GM21390 (cell line): ENCODE measurements around the gene HAUS7.

ENCODE experiments used
- ATAC-seq: cut with Tn5 transposase; IDR thresholded peaks from one replicate; pipeline ENCODE4 v1.9.1; 2021; ENCODE audit not compliant: unreplicated experiment

Gene HAUS7

DNA sequence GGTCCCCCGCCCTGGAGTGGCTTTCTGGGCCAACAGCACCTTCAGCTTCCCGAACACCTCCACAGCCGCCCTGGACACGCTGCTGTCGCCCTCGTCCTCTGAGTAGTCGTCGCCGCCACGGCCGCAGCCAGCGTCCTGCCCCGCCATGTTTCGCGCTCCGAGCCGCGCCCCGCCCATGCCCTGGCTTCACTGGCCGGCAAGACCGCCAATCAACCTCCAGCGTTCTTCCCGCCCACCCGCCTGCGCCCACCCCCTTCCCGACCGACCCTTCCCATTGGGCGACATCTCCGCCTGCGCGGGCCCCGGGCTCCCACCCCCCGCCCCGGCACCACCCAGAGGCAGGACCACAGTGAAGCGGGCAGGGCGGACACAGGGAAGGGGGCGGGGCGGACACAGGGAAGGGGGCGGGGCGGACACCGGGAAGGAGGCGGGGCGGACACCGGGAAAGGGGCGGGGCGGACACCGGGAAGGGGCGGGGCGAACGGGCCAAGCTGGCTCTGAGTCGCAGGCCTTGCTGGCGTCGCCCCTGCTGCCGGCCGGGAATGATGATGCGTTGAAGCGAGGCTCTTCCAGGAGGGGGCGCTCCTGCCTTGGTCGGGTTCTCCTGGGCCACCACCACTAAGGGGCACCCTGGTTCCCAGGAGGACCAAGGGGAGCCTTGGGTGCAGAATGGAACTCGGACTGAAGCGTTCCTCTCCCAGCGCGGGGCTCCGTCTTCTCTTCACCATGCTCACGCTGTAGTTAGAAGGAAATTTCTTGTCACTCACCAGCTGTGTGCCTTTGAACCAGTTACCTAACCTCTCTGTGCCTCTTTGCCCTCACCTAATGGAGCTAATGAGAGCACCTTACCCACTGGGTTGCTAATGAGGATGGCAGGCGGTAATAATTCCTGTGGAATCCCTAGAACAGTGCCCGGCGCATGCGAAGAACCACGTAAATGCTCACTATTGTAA lies at the start of gene HAUS7:
Gene HAUS7, minus strand, starts transcription at position 166 of the 953 bp plus-strand sequence. Its CDS starts 19 bp downstream, at position 147.
- ATAC-seq, result peak; percentile 85

DNA sequence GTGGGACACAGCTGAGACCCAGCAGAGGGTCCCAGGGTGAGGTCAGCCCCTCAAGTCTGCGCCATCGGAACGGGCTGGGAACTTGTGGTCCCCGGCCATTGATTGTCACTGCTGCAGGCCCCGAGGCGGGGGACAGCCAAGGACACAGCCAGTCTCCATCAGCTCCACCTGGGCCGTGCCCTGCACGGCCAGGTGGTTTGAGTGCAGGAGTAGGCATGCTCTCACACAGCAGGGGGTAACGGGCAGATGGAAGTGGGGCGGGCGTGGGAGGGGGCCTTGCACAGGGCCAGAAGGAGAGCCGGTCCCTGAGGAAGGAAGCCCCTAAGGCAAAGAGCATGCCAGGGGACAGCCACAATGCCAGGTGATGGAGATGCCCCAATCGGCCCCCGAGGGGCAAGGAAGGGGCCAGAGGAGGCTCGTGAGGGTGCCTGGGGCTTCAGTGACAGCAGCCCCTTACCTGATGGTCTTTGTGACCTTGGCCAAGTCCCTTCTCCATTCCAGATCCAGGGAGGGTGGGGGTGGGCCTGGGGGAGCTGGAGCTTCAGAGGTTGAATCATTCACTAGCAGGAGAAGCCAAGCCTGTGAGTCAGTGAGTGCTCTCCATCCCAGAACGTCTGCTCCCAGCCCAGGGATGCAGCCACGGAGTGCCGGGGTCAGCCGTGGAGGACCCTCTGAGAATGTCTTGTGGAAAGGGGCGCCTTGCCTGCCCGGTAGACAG lies 49.4 kb upstream of the HAUS7 start:
- ATAC-seq, result no peak

GRCh38 chrX:153517946-153518834 lies 47.8 kb upstream of the HAUS7 start:
- no peak for ATAC-seq

- ATAC-seq, result no peak
These were observed 47.0 kb upstream of the HAUS7 start, which contains the start of gene ATP2B3 for GRCh38 chrX:153517423-153517822. Gene ATP2B3, plus strand, starts transcription at chrX:153517642. Its CDS starts 18,606 bp downstream, at chrX:153536248.

DNA sequence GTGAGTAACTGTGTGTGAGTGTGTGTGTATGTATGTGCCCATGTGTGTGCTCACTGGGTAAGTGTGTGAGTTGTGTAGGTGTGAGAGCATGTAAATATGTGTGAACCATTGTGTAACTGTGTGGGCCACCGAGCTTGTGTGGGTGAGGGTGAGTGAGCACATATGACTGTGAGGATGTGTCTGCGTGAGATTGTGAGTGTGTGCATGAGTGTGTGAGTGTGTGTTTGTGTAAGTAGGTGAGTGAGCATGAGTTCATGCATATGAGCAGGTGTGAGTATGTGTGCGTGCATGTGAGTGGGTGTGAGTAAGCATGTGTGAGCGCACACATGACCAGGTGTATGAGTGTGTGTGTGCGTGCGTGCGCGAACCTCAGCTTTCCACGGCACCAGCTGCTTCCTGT lies 45.7 kb upstream of the HAUS7 start:
- ATAC-seq, result no peak

GRCh38 chrX:153515435-153515834 lies 45.1 kb upstream of the HAUS7 start:
- ATAC-seq, result no peak

DNA sequence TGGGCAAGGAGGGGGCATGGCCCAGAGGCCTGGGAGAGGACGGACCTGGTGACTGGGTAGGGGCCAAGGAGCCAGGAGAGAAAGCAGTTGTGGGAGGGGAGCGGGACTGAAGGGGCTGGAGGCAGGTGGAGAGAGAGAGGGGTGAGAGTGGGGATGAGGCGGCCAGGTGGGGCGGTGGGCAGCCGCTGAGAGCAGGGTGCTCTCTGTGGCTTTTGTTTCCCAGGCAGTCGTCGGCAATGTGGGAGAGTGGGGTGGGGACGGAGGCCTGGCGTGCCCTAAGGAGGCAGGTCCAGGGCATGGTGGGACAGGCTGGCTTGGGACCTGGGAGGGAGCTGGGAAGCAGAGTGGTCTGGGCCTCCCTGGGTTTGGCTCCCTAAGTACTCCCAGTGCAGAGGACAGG lies 43.9 kb upstream of the HAUS7 start:
- ATAC-seq, result no peak

- no peak for ATAC-seq
These were observed 42.9 kb upstream of the HAUS7 start for GRCh38 chrX:153513265-153513664.

GRCh38 chrX:153512501-153512893 lies 42.1 kb upstream of the HAUS7 start:
- no peak for ATAC-seq

DNA sequence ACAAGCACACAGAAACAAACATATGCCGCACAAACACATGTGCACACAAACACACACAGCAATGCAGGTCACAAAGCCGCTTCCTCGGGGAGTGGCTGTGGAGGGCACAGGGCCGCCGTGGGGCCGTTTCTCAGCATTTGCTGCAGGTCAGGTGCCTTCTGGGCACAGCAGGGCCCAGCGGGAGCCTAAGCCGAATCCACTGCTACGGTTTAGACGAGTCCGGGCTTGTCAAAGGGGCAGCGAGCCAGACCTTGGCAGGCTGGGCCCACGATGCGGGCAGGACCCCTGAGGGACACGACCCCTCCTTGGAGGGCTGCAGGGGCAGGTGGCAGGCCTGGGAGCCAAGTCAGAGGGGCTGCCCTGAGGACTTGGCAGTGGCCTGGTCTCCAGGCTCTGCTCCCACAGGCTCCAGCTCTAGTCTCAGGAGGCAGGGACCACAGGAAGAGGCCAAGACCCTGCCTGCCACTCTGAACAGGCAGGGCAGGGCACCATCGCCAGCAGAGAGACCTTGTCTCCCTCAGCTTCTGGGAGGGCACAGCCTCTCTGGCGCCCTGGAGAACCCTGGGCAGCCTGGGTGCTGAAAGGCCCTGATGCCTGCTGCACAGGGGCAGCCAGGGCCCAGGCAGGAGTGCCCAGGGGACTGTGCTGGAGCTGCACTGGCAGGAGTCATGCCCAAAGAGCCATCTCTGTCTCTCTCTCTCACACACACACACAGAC lies 41.6 kb upstream of the HAUS7 start:
- ATAC-seq, result no peak

GRCh38 chrX:153510383-153510782 lies 40.0 kb upstream of the HAUS7 start:
- no peak for ATAC-seq

DNA sequence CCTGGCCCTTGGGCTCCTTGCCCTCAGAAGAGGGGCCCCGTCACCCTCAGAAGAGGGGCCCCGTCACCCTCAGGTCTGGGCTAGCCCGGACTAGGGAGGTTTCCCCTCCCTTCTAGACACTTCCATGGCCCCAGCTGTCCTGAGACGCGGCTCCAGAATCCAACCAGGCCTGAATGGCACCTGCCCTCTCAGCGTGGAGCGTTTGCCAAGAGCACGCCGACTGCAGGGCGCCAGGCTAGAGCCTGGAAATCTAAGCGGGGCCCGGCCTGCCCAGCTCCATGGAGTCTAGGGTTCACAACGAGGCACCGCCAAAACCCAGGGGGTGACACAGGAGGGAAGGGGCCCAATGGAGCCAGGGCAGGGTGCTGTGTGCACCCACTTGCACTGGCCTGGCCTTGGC lies 39.2 kb upstream of the HAUS7 start:
- no peak for ATAC-seq

DNA sequence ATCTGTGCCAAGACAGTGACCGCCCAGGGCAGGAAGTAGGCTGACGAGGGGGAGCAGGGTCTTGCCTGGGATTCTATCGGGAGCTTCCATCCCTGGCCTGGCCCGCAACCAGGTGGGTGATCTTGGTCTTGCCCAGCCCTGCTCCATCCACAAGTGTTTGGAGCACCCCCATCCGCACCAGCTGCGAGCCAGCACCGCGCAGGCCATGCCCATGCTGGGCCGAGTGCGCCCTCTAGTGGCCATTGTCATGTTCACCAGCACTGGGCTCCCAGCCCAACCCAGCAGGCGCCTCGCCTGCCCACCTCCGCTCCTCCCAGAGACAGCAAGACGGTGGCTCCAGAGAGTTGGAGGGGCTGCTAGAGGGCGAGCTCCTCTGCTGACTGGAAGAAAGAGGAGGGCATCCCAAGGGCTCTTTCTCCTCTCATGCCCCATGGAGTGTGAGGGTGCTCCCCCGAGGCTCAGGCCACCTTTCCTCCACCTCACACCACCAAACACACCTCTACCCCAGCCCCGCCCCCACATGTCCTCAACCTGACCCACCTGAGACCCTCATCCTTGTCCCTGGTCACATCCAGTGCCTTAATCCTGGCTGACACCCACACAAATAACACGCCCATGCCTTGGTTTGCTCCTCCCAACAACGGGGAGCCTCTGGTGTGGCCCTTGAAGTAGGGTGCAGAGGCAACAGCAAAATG lies 37.3 kb upstream of the HAUS7 start:
- peak; percentile 89 for ATAC-seq

DNA sequence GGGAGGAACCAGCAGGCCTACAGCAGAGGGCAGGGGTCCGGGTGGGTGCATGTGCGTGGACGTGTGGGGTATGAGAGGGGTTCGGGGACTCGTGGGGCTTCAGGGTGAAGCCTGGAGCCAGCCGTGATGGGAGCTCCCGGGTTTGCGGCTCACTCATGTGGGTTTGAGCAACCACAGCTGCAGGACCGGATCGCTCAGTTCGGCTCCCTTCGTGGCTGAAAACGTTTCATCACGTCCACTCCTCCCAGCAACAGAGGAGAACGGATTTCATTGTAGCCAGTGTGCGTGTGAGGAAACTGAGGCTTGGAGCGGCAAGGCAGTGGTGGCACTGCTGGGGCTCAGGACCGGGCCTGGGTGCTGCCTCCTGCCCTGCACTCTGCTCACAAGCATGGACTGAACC lies 35.0 kb upstream of the HAUS7 start:
- ATAC-seq, result no peak

- no peak for ATAC-seq
These were observed 34.2 kb upstream of the HAUS7 start for GRCh38 chrX:153504445-153505016.

- no peak for ATAC-seq
These were observed 32.4 kb upstream of the HAUS7 start for GRCh38 chrX:153502796-153503195.

DNA sequence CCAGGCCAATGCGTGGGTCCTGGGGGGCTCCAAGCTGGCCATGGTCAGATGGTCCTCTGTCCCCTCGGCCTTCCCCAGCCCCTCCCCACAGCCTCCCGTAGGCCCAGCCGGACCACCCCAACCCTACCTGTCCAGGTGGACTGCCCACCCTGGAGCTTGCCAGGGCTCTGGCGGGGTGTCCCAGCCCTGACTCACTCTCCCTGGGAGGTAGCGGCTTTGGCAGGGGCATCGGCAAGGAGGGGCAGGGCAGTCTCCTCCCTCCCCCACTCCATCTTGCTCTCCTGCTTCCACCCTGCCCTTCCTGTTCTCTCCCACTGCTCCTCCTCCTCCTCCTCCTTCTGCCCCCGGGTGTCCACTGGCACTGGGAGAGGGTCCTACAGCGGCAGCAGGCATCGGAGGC lies 31.8 kb upstream of the HAUS7 start:
- no peak for ATAC-seq

GRCh38 chrX:153501530-153501929 lies 31.2 kb upstream of the HAUS7 start:
- ATAC-seq, result no peak

DNA sequence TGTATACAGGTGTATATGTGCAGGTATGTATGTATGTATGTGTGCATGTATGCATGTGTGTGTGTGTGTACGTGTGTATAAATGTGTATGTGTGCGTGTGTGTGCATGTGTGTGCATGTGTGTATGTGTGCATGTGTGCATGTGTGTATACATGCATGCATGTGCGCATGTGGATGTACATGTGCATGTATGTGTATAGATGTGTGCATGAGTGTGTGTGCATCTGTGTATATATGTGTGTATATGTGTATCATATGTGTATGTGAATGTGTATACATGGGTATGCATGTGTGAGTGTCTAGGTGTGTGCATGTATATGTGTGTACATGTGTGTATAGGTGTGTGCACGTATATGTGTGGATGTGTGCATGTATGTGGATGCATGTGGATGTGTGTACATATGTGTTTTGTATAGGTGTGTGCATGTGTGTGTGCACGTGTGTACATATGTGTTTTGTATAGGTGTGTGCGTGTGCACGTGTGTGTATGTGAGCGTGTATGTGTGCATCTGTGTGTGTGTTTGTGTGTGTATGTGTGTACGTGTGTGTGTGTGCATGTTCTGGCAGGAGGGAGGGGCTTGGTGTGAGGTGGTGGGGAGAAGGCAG lies 30.4 kb upstream of the HAUS7 start:
- no peak for ATAC-seq
